Neural cell (in vitro differentiated cells): ENCODE measurements around the gene HOXC6.

ENCODE experiments used
- CTCF ChIP-seq: fragments of 450-650 bp; IDR thresholded peaks from 2 replicates; pipeline ENCODE4 v1.5.1; 2014; ENCODE audit warnings: antibody characterized with exemption, mild to moderate bottlenecking, moderate library complexity; ENCODE audit not compliant: poor library complexity, severe bottlenecking
- MXI1 ChIP-seq: fragments of 450-650 bp; conservative IDR thresholded peaks from 2 replicates; pipeline ENCODE4 v1.6.1; 2014; ENCODE audit warnings: antibody characterized with exemption, mild to moderate bottlenecking; ENCODE audit not compliant: poor library complexity, severe bottlenecking

- TF ChIP-seq CTCF (no peak), MXI1 (no peak)
Measured at GRCh38 chr12:54046809-54047159, 18.5 kb downstream of the HOXC6 start.
